Endothelial cell of umbilical vein (primary cell): ENCODE measurements around the gene ZNF586. TPM values are rescaled to one million over a fixed set of nuclear protein-coding genes. Genes with fewer than 3 reads are reported as not detected.

Experiments used
- BruUV-seq: library from RNA; stranded (reverse); fragments of 400-500 nt; replicated peaks from 2 replicates; lab custom pipeline; 2021; lab: Mats Ljungman, UMichigan
- CTCF ChIA-PET: fragments of 300-600, 350-600 bp; sonication (Branson Sonifier 250); formaldehyde crosslinking; loops from one replicate; lab custom pipeline; 2021; ENCODE audit warnings: antibody characterized with exemption, inconsistent platforms; lab: Charles Lee
- POLR2A ChIA-PET: fragments of 300-600, 350-600 bp; sonication (Branson Sonifier 250); formaldehyde crosslinking; loops from one replicate; lab custom pipeline; 2021; ENCODE audit warnings: antibody characterized with exemption, inconsistent platforms; lab: Charles Lee
- DNase-seq: peaks from one replicate; pipeline ENCODE4 v3.0.0-alpha.2; 2011; ENCODE audit warnings: low read depth, low spot score
- FAIRE-seq: peaks from 2 replicates; lab custom pipeline; 2011; peaks lifted over from hg19 to GRCh38; lab: Jason Lieb, UNC
- H2AFZ ChIP-seq: 2 replicates; pipeline ENCODE4 v1.6.0; 2012; ENCODE audit warnings: low read depth, low read length, control low read depth, inconsistent platforms
- H3K27ac ChIP-seq: 2 replicates; pipeline ENCODE4 v1.5.1; 2011; ENCODE audit warnings: low read depth, mild to moderate bottlenecking, control low read depth, low read length, moderate library complexity; ENCODE audit not compliant: insufficient read depth
- H3K27me3 ChIP-seq, 2 experiments: 2 replicates each; pipeline versions ENCODE4 v1.6.0 to v1.6.1; 2011; ENCODE audit warnings: low read length in 2 of 2, mixed read lengths in 1 of 2; ENCODE audit not compliant: control insufficient read depth in 2 of 2, insufficient read depth in 2 of 2
- H3K36me3 ChIP-seq, 2 experiments: 2 replicates in 1 of 2; 3 replicates in 1 of 2; pipeline ENCODE4 v1.5.1; 2011; ENCODE audit warnings: low read length in 2 of 2, mild to moderate bottlenecking in 1 of 2, moderate library complexity in 1 of 2; ENCODE audit not compliant: control insufficient read depth in 2 of 2, insufficient read depth in 2 of 2; ENCODE audit errors: extremely low read depth in 1 of 2
- H3K4me1 ChIP-seq: 3 replicates; pipeline ENCODE4 v1.5.1; 2011; ENCODE audit warnings: mild to moderate bottlenecking, low read length; ENCODE audit not compliant: control insufficient read depth, insufficient read depth; ENCODE audit errors: extremely low read depth
- H3K4me2 ChIP-seq: 2 replicates; pipeline ENCODE4 v1.6.1; 2011; ENCODE audit warnings: low read length, control low read depth, mixed read lengths; ENCODE audit not compliant: insufficient read depth
- H3K4me3 ChIP-seq, 3 experiments: fragments of 200-600 bp in 1 of 3; sonication (generic), shearing (Covaris generic) in 1 of 3; replicated peaks in 1 of 3; 2 replicates each; pipeline ENCODE4 v1.5.1; 2011 to 2016; ENCODE audit warnings: control low read depth in 3 of 3, low read length in 3 of 3, mild to moderate bottlenecking in 2 of 3, inconsistent platforms in 1 of 3, low read depth in 1 of 3, moderate library complexity in 1 of 3; ENCODE audit not compliant: insufficient read depth in 1 of 3
- H3K79me2 ChIP-seq: 2 replicates; pipeline ENCODE4 v1.6.0; 2012; ENCODE audit warnings: low read length, inconsistent platforms; ENCODE audit not compliant: control insufficient read depth, insufficient read depth
- H3K9ac ChIP-seq: replicated peaks from 2 replicates; pipeline ENCODE3; 2011; ENCODE audit warnings: low read length, control low read depth; ENCODE audit not compliant: insufficient read depth; ENCODE audit errors: extremely low read depth
- H3K9me1 ChIP-seq: replicated peaks from 3 replicates; pipeline ENCODE4 v1.6.0; 2011; ENCODE audit warnings: mild to moderate bottlenecking, low read length; ENCODE audit not compliant: control insufficient read depth, insufficient read depth; ENCODE audit errors: extremely low read depth
- H3K9me3 ChIP-seq: replicated peaks from 2 replicates; pipeline ENCODE4 v1.5.1; 2012; ENCODE audit warnings: low read length, inconsistent platforms; ENCODE audit not compliant: control insufficient read depth, insufficient read depth
- H4K20me1 ChIP-seq: replicated peaks from 2 replicates; pipeline ENCODE3; 2011; ENCODE audit warnings: mild to moderate bottlenecking, low read length; ENCODE audit not compliant: control insufficient read depth, insufficient read depth; ENCODE audit errors: extremely low read depth
- EZH2 ChIP-seq: IDR thresholded peaks from 2 replicates; pipeline ENCODE4 v1.6.1; 2012; ENCODE audit warnings: borderline replicate concordance, low read depth, mild to moderate bottlenecking, moderate library complexity, low read length, inconsistent platforms; ENCODE audit not compliant: severe bottlenecking
- GATA2 ChIP-seq: IDR thresholded peaks from 2 replicates; pipeline ENCODE4 v1.7.0; 2011; ENCODE audit warnings: low read depth, mild to moderate bottlenecking, moderate library complexity, mixed read lengths, low read length; ENCODE audit not compliant: insufficient read length, insufficient read depth
- dilution Hi-C: fragments of 300-500 bp; cut with MboI; formaldehyde crosslinking; loops from one replicate; pipeline ENCODE4 v1.15.0; 2019; ENCODE audit warnings: low sequenced_read_pairs; ENCODE audit not compliant: extremely low pct_ligation_motif_present
- intact Hi-C: fragments of 100-400 bp; cut with micrococcal nuclease; formaldehyde crosslinking; loops from one replicate; pipeline ENCODE4 v1.10.0; 2022
- polyA plus RNA-seq, 4 experiments: library from polyadenylated mRNA; depleted of rRNA in 3 of 4; stranded (reverse) in 3 of 4; unstranded in 1 of 4; fragments of >200 nt; gene quantifications; 2 replicates each; pipeline versions ENCODE4 v1.2.1 to v1.2.3, GENCODE V29; 2011 to 2012; ENCODE audit warnings: missing spikeins in 1 of 4
- total RNA-seq: library from RNA; stranded (reverse); gene quantifications from 2 replicates; pipeline ENCODE4 v1.2.3, GENCODE V29; 2021
- TF ChIP-seq, protein P1 (sequence below), 2 donors: IDR thresholded peaks; 1 replicate in 1 of 2; 2 replicates in 1 of 2; pipeline ENCODE4 v1.5.1; 2011; ENCODE audit warnings: low read length in 2 of 2, mild to moderate bottlenecking in 2 of 2, moderate library complexity in 2 of 2, control low read depth in 1 of 2, inconsistent platforms in 1 of 2, low read depth in 1 of 2; ENCODE audit not compliant: insufficient read depth in 1 of 2; ENCODE audit errors: extremely low read depth in 1 of 2

The ZNF586 gene
- total and polyA plus RNA-seq, 2 donors (not counting 3 experiments of a cell fraction or from before 2014, with no cell fraction given) = 6.0 to 14.7 TPM

GRCh38 chr19:57815247-57816075, 46.0 kb downstream of the ZNF586 start:
- Histone ChIP-seq H4K20me1 (no peaks in the 10 kb centered on the region), H3K79me2 (peaks cover 14% of the 10 kb centered on the region), H3K36me3 (no peaks in the 10 kb centered on the region), H3K9me3 (no peaks in the 10 kb centered on the region), H3K27ac (no peak overlapping the region), H3K4me2 (no peak overlapping the region), H3K9me1 (no peaks in the 10 kb centered on the region), H2AFZ (peak overlapping the region; percentile 25), H3K9ac (no peak overlapping the region), H3K27me3 (no peaks in the 10 kb centered on the region), H3K4me1 (peaks cover 2% of the 10 kb centered on the region), H3K4me3 (peak overlapping the region in 1 of 3 experiments; percentile 85)
- no TSS peak for BruUV-seq
- FAIRE-seq = no peak
- intact Hi-C loops = no loop called here
- DNase-seq = no peak
- POLR2A ChIA-PET = interaction anchor here (1.0 kb wide), 1 partner anchor 11 kb away, joined by 5 read pairs; no protein-coding TSS in a partner anchor
- dilution Hi-C loops = no loop called here
- CTCF ChIA-PET = interaction anchor here (1.0 to 1.2 kb wide), 3 partner anchors 12 to 101 kb away, joined by 3 to 8 read pairs (median 5); partner anchors contain the start of genes ZNF417 and ZNF586
- TF ChIP-seq GATA2 (no peak), EZH2 (no peak)
- TF ChIP-seq, protein P1, sequence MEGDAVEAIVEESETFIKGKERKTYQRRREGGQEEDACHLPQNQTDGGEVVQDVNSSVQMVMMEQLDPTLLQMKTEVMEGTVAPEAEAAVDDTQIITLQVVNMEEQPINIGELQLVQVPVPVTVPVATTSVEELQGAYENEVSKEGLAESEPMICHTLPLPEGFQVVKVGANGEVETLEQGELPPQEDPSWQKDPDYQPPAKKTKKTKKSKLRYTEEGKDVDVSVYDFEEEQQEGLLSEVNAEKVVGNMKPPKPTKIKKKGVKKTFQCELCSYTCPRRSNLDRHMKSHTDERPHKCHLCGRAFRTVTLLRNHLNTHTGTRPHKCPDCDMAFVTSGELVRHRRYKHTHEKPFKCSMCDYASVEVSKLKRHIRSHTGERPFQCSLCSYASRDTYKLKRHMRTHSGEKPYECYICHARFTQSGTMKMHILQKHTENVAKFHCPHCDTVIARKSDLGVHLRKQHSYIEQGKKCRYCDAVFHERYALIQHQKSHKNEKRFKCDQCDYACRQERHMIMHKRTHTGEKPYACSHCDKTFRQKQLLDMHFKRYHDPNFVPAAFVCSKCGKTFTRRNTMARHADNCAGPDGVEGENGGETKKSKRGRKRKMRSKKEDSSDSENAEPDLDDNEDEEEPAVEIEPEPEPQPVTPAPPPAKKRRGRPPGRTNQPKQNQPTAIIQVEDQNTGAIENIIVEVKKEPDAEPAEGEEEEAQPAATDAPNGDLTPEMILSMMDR (IDR thresholded peaks at IDR 0.05; ENCODE audit: extremely low read depth in 1 of 2, insufficient read depth in 1 of 2, low read depth in 1 of 2, low read length in 2 of 2) = no peak
